Ovary (tissue), 3 donors: Measurements from ENCODE around the gene C12orf54.

Experiments used
- CTCF ChIP-seq, 3 donors: fragments of 450-650 bp in 2 of 3; fragments of 200-600 bp in 1 of 3; IDR thresholded peaks; one replicate each; pipeline versions ENCODE4 v1.5.1 to v1.8.0; 2016 to 2022; ENCODE audit warnings: antibody characterized with exemption in 3 of 3, mild to moderate bottlenecking in 1 of 3
- EP300 ChIP-seq: sonication (generic); formaldehyde crosslinking; IDR thresholded peaks from one replicate; pipeline ENCODE4 v1.6.1; 2017; ENCODE audit warnings: antibody characterized with exemption
- donor health status: DM: no; HTN: no; CAD: no.

- TF ChIP-seq CTCF (IDR thresholded peaks at IDR 0.05) (no peak), EP300 (no peak)
These were observed 9.2 kb upstream of the C12orf54 start for GRCh38 chr12:48473061-48473460.
